ENCODE measurements around the gene TRAK2.
A peak's percentile ranks its signal among the peaks of the same experiment; 100 is the strongest.

TRAK2 gene

DNA sequence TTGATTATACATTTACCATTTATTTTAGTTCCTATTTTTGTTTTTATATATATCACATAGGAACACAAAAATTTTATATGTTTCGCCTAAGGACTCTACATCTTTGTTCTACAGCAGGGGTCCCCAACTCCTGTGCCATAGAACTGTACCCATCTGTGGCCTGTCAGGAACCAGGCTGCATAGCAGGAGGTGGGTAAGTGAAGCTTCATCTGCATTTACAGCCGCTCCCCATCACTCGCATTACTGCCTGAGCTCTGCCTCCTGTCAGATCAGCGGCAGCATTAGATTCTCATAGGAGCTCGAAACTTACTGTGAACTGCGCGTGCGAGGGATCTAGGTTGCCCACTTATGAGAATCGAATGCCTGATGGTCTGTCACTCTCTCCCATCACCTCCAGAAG, 25.3 kb downstream of the TRAK2 start:
- TF ChIP-seq, protein P1, sequence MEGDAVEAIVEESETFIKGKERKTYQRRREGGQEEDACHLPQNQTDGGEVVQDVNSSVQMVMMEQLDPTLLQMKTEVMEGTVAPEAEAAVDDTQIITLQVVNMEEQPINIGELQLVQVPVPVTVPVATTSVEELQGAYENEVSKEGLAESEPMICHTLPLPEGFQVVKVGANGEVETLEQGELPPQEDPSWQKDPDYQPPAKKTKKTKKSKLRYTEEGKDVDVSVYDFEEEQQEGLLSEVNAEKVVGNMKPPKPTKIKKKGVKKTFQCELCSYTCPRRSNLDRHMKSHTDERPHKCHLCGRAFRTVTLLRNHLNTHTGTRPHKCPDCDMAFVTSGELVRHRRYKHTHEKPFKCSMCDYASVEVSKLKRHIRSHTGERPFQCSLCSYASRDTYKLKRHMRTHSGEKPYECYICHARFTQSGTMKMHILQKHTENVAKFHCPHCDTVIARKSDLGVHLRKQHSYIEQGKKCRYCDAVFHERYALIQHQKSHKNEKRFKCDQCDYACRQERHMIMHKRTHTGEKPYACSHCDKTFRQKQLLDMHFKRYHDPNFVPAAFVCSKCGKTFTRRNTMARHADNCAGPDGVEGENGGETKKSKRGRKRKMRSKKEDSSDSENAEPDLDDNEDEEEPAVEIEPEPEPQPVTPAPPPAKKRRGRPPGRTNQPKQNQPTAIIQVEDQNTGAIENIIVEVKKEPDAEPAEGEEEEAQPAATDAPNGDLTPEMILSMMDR (conservative IDR thresholded peaks at IDR 0.05; ENCODE audit: low read length): no peak
- no peak for DNase-seq (ENCODE audit: low read depth)
- no peak overlapping the region for H3K4me3 ChIP-seq (ENCODE audit: low read length)

DNA sequence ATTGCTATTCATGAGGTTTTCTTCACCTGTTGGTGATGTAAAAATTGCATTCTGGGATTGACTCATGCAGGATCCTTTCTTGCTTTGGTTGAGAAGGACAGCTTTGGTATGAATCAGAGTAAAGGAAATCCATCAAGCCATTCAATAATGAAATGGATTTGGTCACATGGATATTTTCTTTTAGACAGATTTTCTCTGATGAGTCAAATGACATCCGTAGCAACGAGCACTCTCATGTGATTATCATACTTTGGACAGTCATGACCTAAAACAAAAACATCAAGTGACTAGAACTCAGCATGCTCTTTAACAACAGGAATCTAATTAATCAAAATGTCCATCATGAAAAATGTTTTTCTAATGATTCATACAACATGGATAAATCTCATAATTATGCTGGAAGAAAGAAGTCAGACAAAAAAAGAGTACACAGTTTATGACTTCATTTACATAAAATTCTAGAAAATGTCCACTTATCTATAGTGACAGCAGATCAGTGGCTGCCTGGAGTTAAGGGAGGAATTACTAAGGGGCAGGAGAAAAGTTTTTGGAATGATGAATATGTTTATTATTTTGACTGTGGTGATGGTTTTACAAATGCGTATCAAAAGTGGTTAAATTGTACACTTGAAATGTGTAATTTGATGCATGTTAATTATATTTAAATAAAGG, 30.7 kb downstream of the TRAK2 start:
- TF ChIP-seq, protein P1 (conservative IDR thresholded peaks at IDR 0.05; ENCODE audit: low read length): no peak
- peak; percentile 61 for DNase-seq (ENCODE audit: low read depth)
- H3K4me3 ChIP-seq (ENCODE audit: low read length): no peak overlapping the region

DNA sequence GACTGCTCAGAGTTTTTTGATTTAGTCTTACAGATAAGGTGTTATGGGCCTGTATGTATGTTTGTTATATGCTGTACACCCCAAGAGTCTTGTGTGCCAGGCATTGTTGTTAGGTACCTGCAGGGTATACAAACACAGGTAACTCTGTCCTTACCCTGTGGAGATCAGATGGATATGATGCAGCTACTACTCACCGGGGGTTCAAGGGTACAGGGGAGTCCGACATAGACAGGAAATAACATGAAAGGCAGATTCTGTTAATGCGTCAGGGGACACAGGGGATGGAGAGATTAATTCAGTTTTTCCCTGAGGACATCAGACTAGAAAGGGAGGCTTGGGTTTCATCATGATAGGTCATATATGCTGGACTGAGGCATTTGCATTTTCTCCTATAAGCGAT, 31.3 kb downstream of the TRAK2 start:
- H3K4me3 ChIP-seq (ENCODE audit: low read length): no peak overlapping the region
- TF ChIP-seq, protein P1 (conservative IDR thresholded peaks at IDR 0.05; ENCODE audit: low read length): no peak
- no peak for DNase-seq (ENCODE audit: low read depth)

DNA sequence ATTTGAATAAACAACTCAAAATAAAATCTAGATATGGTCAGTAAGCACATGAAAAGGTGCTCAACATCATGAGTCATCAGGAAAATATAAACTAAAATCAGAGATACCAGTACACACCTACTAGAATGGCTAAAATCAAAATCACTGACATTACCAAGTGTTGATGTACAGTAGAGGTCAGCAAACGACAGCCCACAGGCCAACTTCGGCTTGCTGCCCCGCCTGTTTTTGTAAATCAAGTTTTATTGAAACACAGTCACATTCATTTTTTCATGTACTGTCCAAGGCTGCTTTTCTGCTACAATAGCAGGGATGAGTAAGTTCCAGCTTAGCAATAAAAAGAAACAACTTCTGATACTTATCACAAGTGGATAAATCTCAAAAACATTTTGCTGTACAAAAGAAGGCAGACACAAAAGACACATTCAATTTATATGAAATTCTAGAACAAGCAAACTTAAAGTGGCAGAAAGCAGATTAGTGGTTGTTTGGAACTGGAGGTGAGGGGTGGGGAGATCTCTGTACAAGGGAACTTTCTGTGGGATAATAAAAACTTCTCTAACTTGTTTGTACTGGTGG, 32.1 kb downstream of the TRAK2 start:
- H3K4me3 ChIP-seq (ENCODE audit: low read length): no peak overlapping the region
- DNase-seq (ENCODE audit: low read depth): no peak
- TF ChIP-seq, protein P1 (conservative IDR thresholded peaks at IDR 0.05; ENCODE audit: low read length): no peak

DNA sequence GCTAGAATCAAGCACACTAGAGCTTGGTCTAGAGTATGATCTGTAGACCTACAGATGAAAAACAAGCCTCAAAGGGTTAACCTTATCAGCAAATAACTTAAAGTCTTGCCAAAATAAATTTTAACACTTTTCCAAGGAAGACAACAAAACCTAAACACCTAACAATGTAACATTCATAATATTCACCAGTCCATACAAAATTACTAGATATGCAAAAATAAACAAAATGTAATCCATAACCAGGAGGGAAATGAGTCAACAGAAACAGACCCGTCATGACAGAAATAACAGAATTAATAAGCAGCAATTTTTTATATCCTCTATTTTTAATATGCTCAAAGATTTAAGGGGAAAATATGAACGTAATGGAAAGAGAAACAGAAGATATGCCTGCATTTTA, 36.1 kb downstream of the TRAK2 start:
- DNase-seq (ENCODE audit: low read depth): no peak
- TF ChIP-seq, protein P1 (conservative IDR thresholded peaks at IDR 0.05; ENCODE audit: low read length): no peak
- H3K4me3 ChIP-seq (ENCODE audit: low read length): no peak overlapping the region

DNA sequence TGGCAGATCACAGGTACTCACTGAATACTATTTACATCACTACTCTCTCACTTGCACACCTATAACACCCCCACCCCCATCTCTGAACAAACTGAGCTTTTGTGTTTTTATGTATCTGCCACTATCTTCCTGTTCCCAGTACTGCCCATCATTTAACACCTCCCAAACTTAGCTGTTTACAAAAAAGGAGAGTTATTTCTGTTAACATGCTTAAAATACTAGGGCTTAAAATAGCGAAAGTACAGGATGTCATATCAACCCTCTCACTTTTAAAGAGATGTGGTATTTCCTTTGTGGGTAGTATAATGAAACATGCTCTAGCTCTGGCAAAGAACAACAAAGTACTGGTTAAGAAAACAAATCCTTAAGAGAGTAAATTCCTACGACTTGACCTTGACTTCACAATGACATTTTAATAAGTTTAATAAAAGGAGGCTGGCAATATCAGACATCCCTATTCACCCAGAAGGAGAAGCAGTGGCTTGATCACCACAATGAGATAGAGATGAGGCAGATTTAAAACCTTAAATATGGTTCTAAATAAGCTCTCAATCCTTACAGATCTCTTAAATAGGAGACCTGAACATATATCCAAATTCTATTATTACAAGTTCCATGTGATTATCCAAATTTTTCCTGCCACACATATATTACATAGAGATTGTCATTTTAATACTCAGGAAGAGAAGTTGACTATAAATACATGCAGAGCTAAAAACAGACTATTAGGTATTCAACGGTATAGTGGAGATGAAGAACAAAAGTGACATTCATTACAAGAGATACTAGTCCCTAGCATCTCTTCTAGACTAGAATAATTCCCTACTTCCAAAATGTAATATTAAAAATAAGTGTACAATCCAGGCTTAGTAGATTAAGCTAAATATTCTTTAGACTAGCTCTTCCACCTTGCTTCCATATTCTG, 36.9 kb downstream of the TRAK2 start:
- TF ChIP-seq, protein P1 (conservative IDR thresholded peaks at IDR 0.05; ENCODE audit: low read length): no peak
- H3K4me3 ChIP-seq (ENCODE audit: low read length): no peak overlapping the region
- DNase-seq (ENCODE audit: low read depth): peak; percentile 53
